Endothelial cell of umbilical vein (primary cell): ENCODE measurements around the gene PCYT1B. TPM values are rescaled to one million over a fixed set of nuclear protein-coding genes. Genes with fewer than 3 reads are reported as not detected.

Source experiments
- BruUV-seq: library from RNA; stranded (reverse); fragments of 400-500 nt; replicated peaks from 2 replicates; lab custom pipeline; 2021; lab: Mats Ljungman, UMichigan
- CTCF ChIA-PET: fragments of 300-600, 350-600 bp; sonication (Branson Sonifier 250); formaldehyde crosslinking; loops from one replicate; lab custom pipeline; 2021; ENCODE audit warnings: antibody characterized with exemption, inconsistent platforms; lab: Charles Lee
- POLR2A ChIA-PET: fragments of 300-600, 350-600 bp; sonication (Branson Sonifier 250); formaldehyde crosslinking; loops from one replicate; lab custom pipeline; 2021; ENCODE audit warnings: antibody characterized with exemption, inconsistent platforms; lab: Charles Lee
- DNase-seq: peaks from one replicate; pipeline ENCODE4 v3.0.0-alpha.2; 2011; ENCODE audit warnings: low read depth, low spot score
- FAIRE-seq: peaks from 2 replicates; lab custom pipeline; 2011; peaks lifted over from hg19 to GRCh38; lab: Jason Lieb, UNC
- H2AFZ ChIP-seq: 2 replicates; pipeline ENCODE4 v1.6.0; 2012; ENCODE audit warnings: low read depth, low read length, control low read depth, inconsistent platforms
- H3K27ac ChIP-seq: 2 replicates; pipeline ENCODE4 v1.5.1; 2011; ENCODE audit warnings: low read depth, mild to moderate bottlenecking, control low read depth, low read length, moderate library complexity; ENCODE audit not compliant: insufficient read depth
- H3K27me3 ChIP-seq, 2 experiments: 2 replicates each; pipeline versions ENCODE4 v1.6.0 to v1.6.1; 2011; ENCODE audit warnings: low read length in 2 of 2, mixed read lengths in 1 of 2; ENCODE audit not compliant: control insufficient read depth in 2 of 2, insufficient read depth in 2 of 2
- H3K36me3 ChIP-seq, 2 experiments: 2 replicates in 1 of 2; 3 replicates in 1 of 2; pipeline ENCODE4 v1.5.1; 2011; ENCODE audit warnings: low read length in 2 of 2, mild to moderate bottlenecking in 1 of 2, moderate library complexity in 1 of 2; ENCODE audit not compliant: control insufficient read depth in 2 of 2, insufficient read depth in 2 of 2; ENCODE audit errors: extremely low read depth in 1 of 2
- H3K4me1 ChIP-seq: 3 replicates; pipeline ENCODE4 v1.5.1; 2011; ENCODE audit warnings: mild to moderate bottlenecking, low read length; ENCODE audit not compliant: control insufficient read depth, insufficient read depth; ENCODE audit errors: extremely low read depth
- H3K4me2 ChIP-seq: 2 replicates; pipeline ENCODE4 v1.6.1; 2011; ENCODE audit warnings: low read length, control low read depth, mixed read lengths; ENCODE audit not compliant: insufficient read depth
- H3K4me3 ChIP-seq, 3 experiments: fragments of 200-600 bp in 1 of 3; sonication (generic), shearing (Covaris generic) in 1 of 3; replicated peaks in 1 of 3; 2 replicates each; pipeline ENCODE4 v1.5.1; 2011 to 2016; ENCODE audit warnings: control low read depth in 3 of 3, low read length in 3 of 3, mild to moderate bottlenecking in 2 of 3, inconsistent platforms in 1 of 3, low read depth in 1 of 3, moderate library complexity in 1 of 3; ENCODE audit not compliant: insufficient read depth in 1 of 3
- H3K79me2 ChIP-seq: 2 replicates; pipeline ENCODE4 v1.6.0; 2012; ENCODE audit warnings: low read length, inconsistent platforms; ENCODE audit not compliant: control insufficient read depth, insufficient read depth
- H3K9ac ChIP-seq: replicated peaks from 2 replicates; pipeline ENCODE3; 2011; ENCODE audit warnings: low read length, control low read depth; ENCODE audit not compliant: insufficient read depth; ENCODE audit errors: extremely low read depth
- H3K9me1 ChIP-seq: replicated peaks from 3 replicates; pipeline ENCODE4 v1.6.0; 2011; ENCODE audit warnings: mild to moderate bottlenecking, low read length; ENCODE audit not compliant: control insufficient read depth, insufficient read depth; ENCODE audit errors: extremely low read depth
- H3K9me3 ChIP-seq: replicated peaks from 2 replicates; pipeline ENCODE4 v1.5.1; 2012; ENCODE audit warnings: low read length, inconsistent platforms; ENCODE audit not compliant: control insufficient read depth, insufficient read depth
- H4K20me1 ChIP-seq: replicated peaks from 2 replicates; pipeline ENCODE3; 2011; ENCODE audit warnings: mild to moderate bottlenecking, low read length; ENCODE audit not compliant: control insufficient read depth, insufficient read depth; ENCODE audit errors: extremely low read depth
- CTCF ChIP-seq, 2 donors: IDR thresholded peaks; 1 replicate in 1 of 2; 2 replicates in 1 of 2; pipeline ENCODE4 v1.5.1; 2011; ENCODE audit warnings: low read length in 2 of 2, mild to moderate bottlenecking in 2 of 2, moderate library complexity in 2 of 2, control low read depth in 1 of 2, inconsistent platforms in 1 of 2, low read depth in 1 of 2; ENCODE audit not compliant: insufficient read depth in 1 of 2; ENCODE audit errors: extremely low read depth in 1 of 2
- EZH2 ChIP-seq: IDR thresholded peaks from 2 replicates; pipeline ENCODE4 v1.6.1; 2012; ENCODE audit warnings: borderline replicate concordance, low read depth, mild to moderate bottlenecking, moderate library complexity, low read length, inconsistent platforms; ENCODE audit not compliant: severe bottlenecking
- FOS ChIP-seq: IDR thresholded peaks from 2 replicates; pipeline ENCODE4 v1.6.1; 2011; ENCODE audit warnings: mild to moderate bottlenecking, low read length, moderate library complexity, borderline replicate concordance; ENCODE audit not compliant: insufficient read depth
- GATA2 ChIP-seq: IDR thresholded peaks from 2 replicates; pipeline ENCODE4 v1.7.0; 2011; ENCODE audit warnings: low read depth, mild to moderate bottlenecking, moderate library complexity, mixed read lengths, low read length; ENCODE audit not compliant: insufficient read length, insufficient read depth
- JUN ChIP-seq: IDR thresholded peaks from 2 replicates; pipeline ENCODE4 v1.6.1; 2011; ENCODE audit warnings: borderline replicate concordance, low read depth; ENCODE audit not compliant: insufficient read length, insufficient read depth
- MAX ChIP-seq: IDR thresholded peaks from 2 replicates; pipeline ENCODE4 v1.6.1; 2011; ENCODE audit not compliant: insufficient read depth, insufficient read length
- MYC ChIP-seq: IDR thresholded peaks from one replicate; pipeline ENCODE4 v1.6.1; 2011; ENCODE audit warnings: mild to moderate bottlenecking, low read depth, low read length
- POLR2A ChIP-seq: IDR thresholded peaks from 2 replicates; pipeline ENCODE4 v1.6.1; 2012; ENCODE audit warnings: low read depth, mild to moderate bottlenecking, control low read depth, low read length
- POLR2AphosphoS5 ChIP-seq: IDR thresholded peaks from 2 replicates; pipeline ENCODE4 v1.6.1; 2012; ENCODE audit warnings: low read depth, mild to moderate bottlenecking, control low read depth, low read length, moderate library complexity; ENCODE audit not compliant: insufficient read depth
- dilution Hi-C: fragments of 300-500 bp; cut with MboI; formaldehyde crosslinking; loops from one replicate; pipeline ENCODE4 v1.15.0; 2019; ENCODE audit warnings: low sequenced_read_pairs; ENCODE audit not compliant: extremely low pct_ligation_motif_present
- intact Hi-C: fragments of 100-400 bp; cut with micrococcal nuclease; formaldehyde crosslinking; loops from one replicate; pipeline ENCODE4 v1.10.0; 2022
- polyA plus RNA-seq, 4 experiments: library from polyadenylated mRNA; depleted of rRNA in 3 of 4; stranded (reverse) in 3 of 4; unstranded in 1 of 4; fragments of >200 nt; gene quantifications; 2 replicates each; pipeline versions ENCODE4 v1.2.1 to v1.2.3, GENCODE V29; 2011 to 2012; ENCODE audit warnings: missing spikeins in 1 of 4
- total RNA-seq: library from RNA; stranded (reverse); gene quantifications from 2 replicates; pipeline ENCODE4 v1.2.3, GENCODE V29; 2021

PCYT1B gene
- total and polyA plus RNA-seq, 2 donors (not counting 3 experiments of a cell fraction or from before 2014, with no cell fraction given) = 0.33 to 1.3 TPM

DNA sequence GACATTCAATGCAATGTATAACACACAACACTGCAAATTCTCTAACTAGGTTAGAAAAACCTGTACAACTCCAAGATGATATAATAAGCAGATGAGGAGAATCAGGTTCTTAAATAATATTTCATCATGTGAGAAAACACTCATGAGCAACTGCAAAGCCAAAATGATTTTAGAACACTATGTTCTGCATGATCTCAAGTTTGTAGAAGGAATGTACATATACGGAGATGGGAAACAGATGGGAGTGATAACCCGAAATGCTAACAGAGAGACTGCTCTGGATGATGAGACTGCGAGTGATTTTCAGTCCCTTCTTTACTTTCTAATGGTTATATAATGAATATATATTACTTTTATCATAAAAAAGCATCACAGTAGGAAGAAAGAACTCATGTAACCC, 80.9 kb downstream of the PCYT1B start:
- no TSS peak for BruUV-seq
- no peak for FAIRE-seq

More for the DNA sequence above, 80.9 kb downstream of the PCYT1B start:
- Histone ChIP-seq H3K79me2 (no peaks in the 10 kb centered on the region), H3K9me3 (no peaks in the 10 kb centered on the region), H3K4me1 (no peaks in the 10 kb centered on the region), H3K36me3 (no peaks in the 10 kb centered on the region), H2AFZ (no peak overlapping the region), H3K4me3 (no peak overlapping the region), H4K20me1 (no peaks in the 10 kb centered on the region), H3K4me2 (no peak overlapping the region), H3K27me3 (no peaks in the 10 kb centered on the region), H3K27ac (no peak overlapping the region), H3K9me1 (no peaks in the 10 kb centered on the region), H3K9ac (no peak overlapping the region)
- intact Hi-C loops = no loop called here
- ChIA-PET POLR2A (no interaction called here), CTCF (interaction anchor here (0.9 kb wide), 1 partner anchor 171 kb away, joined by 4 read pairs; no protein-coding TSS in a partner anchor)
- dilution Hi-C loops = no loop called here
- no peak for TF ChIP-seq EZH2
- no peak for TF ChIP-seq MYC
- TF ChIP-seq JUN = no peak
- no peak for TF ChIP-seq GATA2
- TF ChIP-seq CTCF (IDR thresholded peaks at IDR 0.05; ENCODE audit: extremely low read depth in 1 of 2, insufficient read depth in 1 of 2, low read depth in 1 of 2, low read length in 2 of 2) = no peak
- TF ChIP-seq FOS = no peak
- no peak for TF ChIP-seq POLR2AphosphoS5
- no peak for TF ChIP-seq MAX
- TF ChIP-seq POLR2A = no peak
- no peak for DNase-seq
